ENCODE results near the gene DHX58.

DNA sequence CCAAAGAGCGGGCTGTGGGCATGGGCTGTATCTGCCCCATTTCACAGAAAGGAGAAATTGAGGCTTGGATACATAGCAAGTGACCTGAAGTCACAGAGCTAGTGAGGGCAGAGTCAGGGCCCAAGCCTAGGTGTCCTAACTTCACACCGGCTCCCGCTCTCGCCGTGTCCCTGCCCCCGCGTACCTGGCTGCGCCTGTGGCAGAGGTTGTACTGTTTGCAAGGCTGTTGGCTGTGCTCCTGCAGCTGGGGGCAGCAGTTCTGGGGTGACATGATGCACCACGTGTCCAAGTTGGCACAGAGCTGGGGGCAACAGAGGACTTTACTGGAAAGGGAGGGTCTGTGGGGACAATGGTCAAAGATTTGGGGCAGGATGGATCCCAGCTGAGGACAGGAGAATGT, 3.4 kb downstream of the DHX58 start:
- TF ChIP-seq, protein P1, sequence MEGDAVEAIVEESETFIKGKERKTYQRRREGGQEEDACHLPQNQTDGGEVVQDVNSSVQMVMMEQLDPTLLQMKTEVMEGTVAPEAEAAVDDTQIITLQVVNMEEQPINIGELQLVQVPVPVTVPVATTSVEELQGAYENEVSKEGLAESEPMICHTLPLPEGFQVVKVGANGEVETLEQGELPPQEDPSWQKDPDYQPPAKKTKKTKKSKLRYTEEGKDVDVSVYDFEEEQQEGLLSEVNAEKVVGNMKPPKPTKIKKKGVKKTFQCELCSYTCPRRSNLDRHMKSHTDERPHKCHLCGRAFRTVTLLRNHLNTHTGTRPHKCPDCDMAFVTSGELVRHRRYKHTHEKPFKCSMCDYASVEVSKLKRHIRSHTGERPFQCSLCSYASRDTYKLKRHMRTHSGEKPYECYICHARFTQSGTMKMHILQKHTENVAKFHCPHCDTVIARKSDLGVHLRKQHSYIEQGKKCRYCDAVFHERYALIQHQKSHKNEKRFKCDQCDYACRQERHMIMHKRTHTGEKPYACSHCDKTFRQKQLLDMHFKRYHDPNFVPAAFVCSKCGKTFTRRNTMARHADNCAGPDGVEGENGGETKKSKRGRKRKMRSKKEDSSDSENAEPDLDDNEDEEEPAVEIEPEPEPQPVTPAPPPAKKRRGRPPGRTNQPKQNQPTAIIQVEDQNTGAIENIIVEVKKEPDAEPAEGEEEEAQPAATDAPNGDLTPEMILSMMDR (conservative IDR thresholded peaks at IDR 0.05; ENCODE audit: low read length) = no peak
- TF ChIP-seq EZH2phosphoT487 (IDR thresholded peaks at IDR 0.05; ENCODE audit: borderline replicate concordance, low read depth, low read length) = no peak
